ENCODE measurements around the gene MYOT. TPM values are rescaled to one million over a fixed set of nuclear protein-coding genes. Genes with fewer than 3 reads are reported as not detected.

The MYOT gene
- total RNA-seq, 4 donors from 2014 or later, result 0.92 to 4.8 TPM; not detected in 2

- Histone ChIP-seq H3K4me1 (peaks cover 0 to 5% (median 0%) of the 10 kb centered on the region in 3 donors), H3K27me3 (no peaks in the 10 kb centered on the region), H3K9me3 (no peaks in the 10 kb centered on the region), H3K4me3 (no peak overlapping the region), H3K36me3 (peaks cover 0 to 43% (median 15%) of the 10 kb centered on the region in 3 donors), H3K27ac (no peak overlapping the region)
- no peak for DNase-seq
- TF ChIP-seq, protein P1, sequence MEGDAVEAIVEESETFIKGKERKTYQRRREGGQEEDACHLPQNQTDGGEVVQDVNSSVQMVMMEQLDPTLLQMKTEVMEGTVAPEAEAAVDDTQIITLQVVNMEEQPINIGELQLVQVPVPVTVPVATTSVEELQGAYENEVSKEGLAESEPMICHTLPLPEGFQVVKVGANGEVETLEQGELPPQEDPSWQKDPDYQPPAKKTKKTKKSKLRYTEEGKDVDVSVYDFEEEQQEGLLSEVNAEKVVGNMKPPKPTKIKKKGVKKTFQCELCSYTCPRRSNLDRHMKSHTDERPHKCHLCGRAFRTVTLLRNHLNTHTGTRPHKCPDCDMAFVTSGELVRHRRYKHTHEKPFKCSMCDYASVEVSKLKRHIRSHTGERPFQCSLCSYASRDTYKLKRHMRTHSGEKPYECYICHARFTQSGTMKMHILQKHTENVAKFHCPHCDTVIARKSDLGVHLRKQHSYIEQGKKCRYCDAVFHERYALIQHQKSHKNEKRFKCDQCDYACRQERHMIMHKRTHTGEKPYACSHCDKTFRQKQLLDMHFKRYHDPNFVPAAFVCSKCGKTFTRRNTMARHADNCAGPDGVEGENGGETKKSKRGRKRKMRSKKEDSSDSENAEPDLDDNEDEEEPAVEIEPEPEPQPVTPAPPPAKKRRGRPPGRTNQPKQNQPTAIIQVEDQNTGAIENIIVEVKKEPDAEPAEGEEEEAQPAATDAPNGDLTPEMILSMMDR (IDR thresholded peaks at IDR 0.05), result no peak
- TF ChIP-seq POLR2A (IDR thresholded peaks at IDR 0.05), result no peak
- intact Hi-C loops (cut with DNase I), result no loop called here
- 73 to 95% methylated on average over 1 of the region's 1 CpG for WGBS, 2 donors
Measured at GRCh38 chr5:137935190-137935589, 67.5 kb downstream of the MYOT start.

DNA sequence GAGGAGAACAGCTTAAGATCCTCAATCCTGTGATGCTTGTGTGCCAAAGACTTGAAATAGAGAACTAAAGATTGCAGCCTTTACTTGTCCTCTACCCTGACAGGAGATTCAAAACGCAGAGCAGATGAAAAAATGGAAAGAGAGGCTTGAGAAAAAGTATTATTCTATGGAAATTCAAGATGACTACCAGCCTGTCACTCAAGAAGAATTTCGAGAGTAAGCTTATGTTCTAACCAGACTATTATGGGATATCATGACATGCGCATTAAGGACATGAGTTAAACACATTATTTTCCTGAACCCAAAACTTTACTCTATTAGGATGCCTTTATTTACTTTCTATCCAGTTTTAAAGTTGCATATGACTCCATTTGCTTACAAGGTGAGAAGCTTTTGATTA lies 68.0 kb downstream of the MYOT start:
- Histone ChIP-seq H3K4me3 (no peak overlapping the region), H3K27me3 (no peaks in the 10 kb centered on the region), H3K9me3 (no peaks in the 10 kb centered on the region), H3K27ac (no peak overlapping the region), H3K4me1 (peaks cover 0 to 5% (median 0%) of the 10 kb centered on the region in 3 donors), H3K36me3 (peaks cover 0 to 48% (median 19%) of the 10 kb centered on the region in 3 donors)
- no peak for DNase-seq
- TF ChIP-seq, protein P1 (IDR thresholded peaks at IDR 0.05), result no peak
- no peak for TF ChIP-seq POLR2A (IDR thresholded peaks at IDR 0.05)
- 76 to 77% methylated on average over 3 of the region's 3 CpGs for WGBS, 2 donors
- intact Hi-C loops (cut with DNase I), result no loop called here

Other genes with a start within 250 kb of the MYOT start
- 1 to 10 TPM; 1.7 to 3.8 (median 3.1) TPM for gene KLHL3, start 131.8 kb upstream of the MYOT start, total RNA-seq
- 10 to 100 TPM in 2 of 4 donors, 1 to 10 TPM in 2; 8.4 to 13.7 (median 9.4) TPM for gene HNRNPA0, start 113.5 kb upstream of the MYOT start, total RNA-seq
- gene PKD2L2, start 21.6 kb downstream of the MYOT start, total RNA-seq, result not detected
- gene FAM13B, start 165.2 kb downstream of the MYOT start, total RNA-seq, result 10 to 100 TPM; 12.2 to 46.0 (median 13.9) TPM
- gene WNT8A, start 216.2 kb downstream of the MYOT start, total RNA-seq, result not detected

All from esophagus squamous epithelium (tissue), 5 donors.